K562 (cell line): ENCODE measurements around the gene DENND1A.

Experiments used
- ATF2 ChIP-seq: sonication (generic); formaldehyde crosslinking; IDR thresholded peaks from 2 replicates; pipeline ENCODE4 v1.8.1; 2022; ENCODE audit warnings: missing genetic modification reagents
- CHD1 ChIP-seq: fragments of 200-600 bp; sonication (generic); IDR thresholded peaks from one replicate; pipeline ENCODE4 v1.6.1; 2012; ENCODE audit warnings: mild to moderate bottlenecking, moderate library complexity, low read length, inconsistent platforms
- CTCF ChIP-seq, 3 experiments: IDR thresholded peaks in 2 of 3; conservative IDR thresholded peaks in 1 of 3; 2 replicates each; pipeline ENCODE4 v1.5.1; 2011 to 2012; ENCODE audit warnings: low read length in 3 of 3, mild to moderate bottlenecking in 3 of 3, control low read depth in 2 of 3, improper control_type of control experiment in 1 of 3, inconsistent platforms in 1 of 3, low read depth in 1 of 3, mixed read lengths in 1 of 3, moderate library complexity in 1 of 3; ENCODE audit not compliant: insufficient read depth in 2 of 3
- TAF9B ChIP-seq: fragments of 450-650 bp; IDR thresholded peaks from 2 replicates; pipeline ENCODE4 v1.6.1; 2018; ENCODE audit warnings: mild to moderate bottlenecking; ENCODE audit not compliant: partially characterized antibody

- TF ChIP-seq ATF2 (CRISPR knock-in tag), result no peak
- no peak for TF ChIP-seq CTCF (IDR thresholded peaks at IDR 0.05 in 2 of 3, conservative IDR thresholded peaks at IDR 0.05 in 1 of 3; ENCODE audit: insufficient read depth in 2 of 3, low read depth in 1 of 3, low read length in 3 of 3)
- no peak for TF ChIP-seq CHD1
- no peak for TF ChIP-seq TAF9B
These were observed 513.8 kb downstream of the DENND1A start for GRCh38 chr9:123416176-123416575.
